ENCODE data around the gene ACVR1B. TPM values are rescaled to one million over a fixed set of nuclear protein-coding genes. Genes with fewer than 3 reads are reported as not detected.

ACVR1B gene
- polyA plus RNA-seq, 6 donors from 2014 or later = 0.43 to 1.1 (median 0.51) TPM; not detected in 1

DNA sequence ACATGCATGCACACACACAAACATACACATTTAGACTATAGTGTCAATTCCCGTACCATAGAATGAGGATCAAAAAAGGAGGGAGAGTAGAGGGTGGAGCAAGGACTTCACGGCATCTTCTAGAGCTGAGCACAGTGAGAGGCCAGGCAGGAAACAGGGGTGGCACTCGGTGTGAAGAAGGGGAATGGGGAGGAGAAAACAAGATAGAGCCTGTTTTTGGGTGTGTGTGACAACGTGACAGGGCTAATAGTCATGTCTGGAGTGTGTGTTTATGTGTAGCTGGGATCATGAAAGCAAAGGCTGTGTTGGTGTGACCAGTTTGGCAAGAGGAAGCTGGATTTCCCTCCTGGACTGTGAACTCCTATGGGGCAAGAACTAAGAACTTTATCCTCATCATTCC, 9.9 kb upstream of the ACVR1B start:
- ATAC-seq (ENCODE audit: low read depth in 2 of 2) = no peak
- no peak for DNase-seq
- Mint-ChIP-seq H3K27ac (no peak overlapping the region), H3K4me1 (no peaks in the 10 kb centered on the region), H3K27me3 (peaks cover 14 to 55% (median 46%) of the 10 kb centered on the region in 3 donors), H3K9me3 (peaks cover 7 to 31% (median 17%) of the 10 kb centered on the region in 7 donors), H3K36me3 (peaks cover 0 to 18% of the 10 kb centered on the region in 2 donors), H3K4me3 (no peak overlapping the region)

DNA sequence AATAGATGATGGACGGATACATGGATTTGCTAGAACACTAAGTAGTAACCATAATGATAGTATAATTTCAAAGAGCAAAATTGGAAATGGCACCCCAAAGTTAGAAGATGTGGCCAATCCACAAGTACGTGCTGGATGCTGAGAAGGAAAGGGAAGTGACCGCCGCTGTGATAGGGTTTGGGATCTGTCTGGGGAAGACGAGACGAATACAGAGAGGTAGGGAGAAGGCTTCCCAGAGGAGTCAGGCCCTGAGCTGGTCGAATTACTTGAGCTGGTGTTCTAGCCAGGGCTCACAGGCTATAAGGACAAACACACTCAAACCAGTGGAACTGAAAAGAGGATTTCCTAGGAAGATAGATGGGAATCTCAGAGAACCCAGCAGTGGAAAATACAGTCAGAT, 9.4 kb upstream of the ACVR1B start:
- ATAC-seq (ENCODE audit: low read depth in 2 of 2) (no peak), DNase-seq (no peak)
- Mint-ChIP-seq H3K4me3 (no peak overlapping the region), H3K9me3 (peaks cover 7 to 31% (median 18%) of the 10 kb centered on the region in 7 donors), H3K36me3 (peaks cover 0 to 18% of the 10 kb centered on the region in 2 donors), H3K27ac (no peak overlapping the region), H3K27me3 (peaks cover 14 to 56% (median 48%) of the 10 kb centered on the region in 3 donors), H3K4me1 (no peaks in the 10 kb centered on the region)

DNA sequence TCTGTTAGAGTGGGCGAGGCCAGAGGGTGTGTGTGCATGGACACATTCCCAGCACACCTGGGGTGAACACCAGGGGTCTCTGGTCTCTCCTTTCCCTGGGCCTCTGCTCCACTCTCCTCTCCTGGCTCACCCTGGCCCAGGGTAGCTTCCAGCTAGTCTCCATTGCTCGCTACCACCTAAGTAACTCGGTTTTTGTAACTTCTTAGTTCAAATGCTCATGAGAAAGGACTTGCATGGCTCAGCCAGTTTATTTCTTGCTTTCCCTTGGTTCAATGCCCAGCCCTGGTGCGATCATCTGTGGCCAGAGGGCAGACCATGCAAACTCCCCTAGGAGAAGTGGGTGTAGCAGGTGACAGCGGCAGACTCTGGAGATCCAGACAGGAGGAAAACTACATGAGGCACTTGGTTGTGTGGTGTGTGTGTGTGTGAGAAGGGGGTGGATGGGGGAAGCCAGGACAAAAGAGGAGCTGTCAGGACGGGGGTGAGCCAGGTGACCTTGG, 8.9 kb upstream of the ACVR1B start:
- Mint-ChIP-seq H3K4me3 (no peak overlapping the region), H3K36me3 (peaks cover 0 to 18% of the 10 kb centered on the region in 2 donors), H3K27me3 (peaks cover 14 to 61% (median 53%) of the 10 kb centered on the region in 3 donors), H3K4me1 (no peaks in the 10 kb centered on the region), H3K9me3 (peaks cover 7 to 31% (median 18%) of the 10 kb centered on the region in 7 donors), H3K27ac (peak overlapping the region in 1 of 6 donors; percentile 69)
- ATAC-seq (ENCODE audit: low read depth in 2 of 2) (no peak), DNase-seq (no peak)

DNA sequence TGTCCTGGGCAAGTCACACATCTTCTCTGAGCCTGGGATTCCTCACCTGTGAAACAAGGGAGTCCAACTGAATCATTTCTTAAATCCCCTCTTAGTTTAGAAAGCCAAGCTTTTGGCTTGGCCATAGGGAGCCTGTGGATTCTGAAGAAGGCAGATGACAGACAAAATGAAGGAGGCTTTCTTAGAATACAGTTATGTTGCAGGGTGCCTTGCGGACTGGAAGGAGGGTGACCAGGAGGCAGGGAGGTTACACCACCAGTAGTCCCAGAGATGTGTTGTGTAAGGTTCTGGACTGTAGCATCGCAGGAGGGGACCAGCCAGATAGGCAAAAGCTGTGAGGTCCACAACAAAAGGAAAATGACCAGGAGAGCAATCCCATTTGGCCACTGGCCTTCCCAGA, 8.2 kb upstream of the ACVR1B start:
- H3K36me3 Mint-ChIP-seq = peaks cover 0 to 18% of the 10 kb centered on the region in 2 donors
- no peak for DNase-seq
- peaks cover 21 to 69% (median 61%) of the 10 kb centered on the region in 3 donors for H3K27me3 Mint-ChIP-seq
- H3K4me3 Mint-ChIP-seq = no peak overlapping the region
- no peak for ATAC-seq (ENCODE audit: low read depth in 2 of 2)
- peaks cover 7 to 31% (median 18%) of the 10 kb centered on the region in 7 donors for H3K9me3 Mint-ChIP-seq
- H3K27ac Mint-ChIP-seq = peak overlapping the region in 1 of 6 donors; percentile 39
- H3K4me1 Mint-ChIP-seq = no peaks in the 10 kb centered on the region

DNA sequence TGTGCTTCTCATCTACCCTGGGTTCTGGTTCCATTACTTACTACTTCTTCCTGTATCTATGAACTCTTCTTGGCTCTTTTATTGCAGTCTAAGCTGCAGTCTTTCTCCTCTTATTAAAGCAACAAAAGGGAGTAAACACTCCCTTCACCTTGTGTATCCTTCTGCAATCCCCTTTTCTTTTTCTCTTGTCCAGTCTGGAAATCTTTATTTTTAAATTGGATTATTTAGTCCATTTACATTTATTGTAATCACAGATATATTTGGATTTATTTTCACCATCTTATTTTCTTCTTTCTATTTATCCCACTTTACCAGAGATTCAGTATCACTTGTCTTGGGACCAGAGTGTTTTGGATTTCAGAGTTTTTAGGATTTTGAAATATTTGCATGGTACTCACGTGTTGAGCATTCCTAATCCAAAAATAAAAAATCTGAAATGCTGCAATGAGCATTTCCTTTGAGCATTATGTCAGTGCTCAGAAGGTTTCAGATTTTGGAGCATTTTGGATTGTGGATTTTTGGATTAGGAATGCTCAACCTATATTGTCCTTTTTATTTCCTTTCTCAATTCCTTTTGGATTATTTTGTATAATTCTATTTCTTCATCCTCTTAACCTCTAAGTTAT, 6.8 kb upstream of the ACVR1B start:
- Mint-ChIP-seq H3K27ac (no peak overlapping the region), H3K36me3 (peaks cover 0 to 18% of the 10 kb centered on the region in 2 donors), H3K4me3 (peak overlapping the region in 1 of 8 donors; percentile 8), H3K4me1 (no peaks in the 10 kb centered on the region), H3K27me3 (peaks cover 26 to 75% (median 61%) of the 10 kb centered on the region in 3 donors), H3K9me3 (peaks cover 7 to 31% (median 18%) of the 10 kb centered on the region in 7 donors)
- no peak for DNase-seq
- no peak for ATAC-seq (ENCODE audit: low read depth in 2 of 2)

DNA sequence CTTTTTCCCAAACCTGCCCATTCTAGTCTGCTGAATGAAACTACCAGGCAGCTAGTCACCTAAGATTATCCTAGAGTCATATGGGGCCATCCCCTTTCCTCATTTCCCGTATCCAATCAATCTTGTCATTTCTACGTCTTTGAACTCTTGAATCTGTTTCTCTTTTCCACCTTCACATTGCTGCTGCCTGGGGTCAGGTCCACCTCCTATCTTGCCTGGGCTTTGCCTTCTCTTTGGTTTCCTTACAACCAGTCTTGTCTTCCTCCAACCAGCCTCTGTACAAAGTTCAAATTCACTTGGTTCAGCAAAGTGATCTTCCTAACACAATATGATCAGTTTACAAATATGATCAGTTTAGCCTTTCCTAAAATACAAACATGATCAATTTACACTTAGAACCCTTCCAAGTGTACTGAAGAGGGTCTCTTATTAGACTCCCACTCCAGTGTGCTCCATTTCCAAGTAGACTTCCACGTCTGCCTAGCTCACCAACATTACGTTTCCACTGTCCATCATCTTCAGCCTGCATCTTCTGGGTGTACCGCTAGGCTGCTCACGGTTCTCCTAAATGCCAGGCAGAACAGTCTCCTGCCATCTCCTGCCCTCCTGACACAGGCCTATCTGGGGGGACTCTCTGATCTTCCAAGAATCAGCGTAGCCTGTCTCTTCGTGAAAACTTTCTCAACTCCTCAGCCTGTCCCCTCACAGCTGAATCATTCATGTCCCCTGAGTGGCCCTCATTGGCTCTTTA, 4.1 kb upstream of the ACVR1B start:
- H3K27ac Mint-ChIP-seq = no peak overlapping the region

DNA sequence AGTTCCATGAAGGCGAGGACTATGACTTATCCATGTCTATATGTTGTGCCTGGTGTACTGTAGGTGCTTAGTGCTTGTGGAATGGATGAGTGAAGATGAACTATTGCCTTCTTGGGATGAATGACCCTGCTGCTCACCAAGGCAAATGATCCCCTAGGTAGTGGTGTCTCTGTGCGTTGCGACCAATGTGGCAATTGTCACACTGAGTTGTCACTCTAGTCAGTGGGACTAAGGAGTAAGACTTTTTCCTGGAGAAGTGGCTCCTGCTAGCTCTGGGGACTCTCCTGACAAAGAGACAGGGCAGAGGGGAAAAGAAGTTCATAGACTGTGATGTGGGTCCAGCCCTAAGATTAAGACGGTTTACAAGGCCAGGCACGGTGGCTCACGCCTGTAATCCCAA, 3.4 kb upstream of the ACVR1B start:
- Mint-ChIP-seq H3K27me3 (peaks cover 18 to 52% (median 32%) of the 10 kb centered on the region in 3 donors), H3K27ac (no peak overlapping the region), H3K36me3 (peaks cover 0 to 18% of the 10 kb centered on the region in 2 donors), H3K4me1 (peaks cover 4 to 14% (median 10%) of the 10 kb centered on the region in 3 donors), H3K9me3 (peaks cover 7 to 29% (median 18%) of the 10 kb centered on the region in 7 donors), H3K4me3 (peak overlapping the region in 1 of 8 donors; percentile 33)
- no peak for DNase-seq
- ATAC-seq (ENCODE audit: low read depth in 2 of 2) = no peak

More for the DNA sequence above, 4.1 kb upstream of the ACVR1B start:
- DNase-seq (no peak), ATAC-seq (ENCODE audit: low read depth in 2 of 2) (no peak)
- H3K27me3 Mint-ChIP-seq = peaks cover 18 to 58% (median 39%) of the 10 kb centered on the region in 3 donors
- H3K4me3 Mint-ChIP-seq = no peak overlapping the region
- H3K4me1 Mint-ChIP-seq = peaks cover 3 to 7% (median 4%) of the 10 kb centered on the region in 3 donors
- H3K36me3 Mint-ChIP-seq = peaks cover 0 to 18% of the 10 kb centered on the region in 2 donors
- peaks cover 7 to 29% (median 18%) of the 10 kb centered on the region in 7 donors for H3K9me3 Mint-ChIP-seq

DNA sequence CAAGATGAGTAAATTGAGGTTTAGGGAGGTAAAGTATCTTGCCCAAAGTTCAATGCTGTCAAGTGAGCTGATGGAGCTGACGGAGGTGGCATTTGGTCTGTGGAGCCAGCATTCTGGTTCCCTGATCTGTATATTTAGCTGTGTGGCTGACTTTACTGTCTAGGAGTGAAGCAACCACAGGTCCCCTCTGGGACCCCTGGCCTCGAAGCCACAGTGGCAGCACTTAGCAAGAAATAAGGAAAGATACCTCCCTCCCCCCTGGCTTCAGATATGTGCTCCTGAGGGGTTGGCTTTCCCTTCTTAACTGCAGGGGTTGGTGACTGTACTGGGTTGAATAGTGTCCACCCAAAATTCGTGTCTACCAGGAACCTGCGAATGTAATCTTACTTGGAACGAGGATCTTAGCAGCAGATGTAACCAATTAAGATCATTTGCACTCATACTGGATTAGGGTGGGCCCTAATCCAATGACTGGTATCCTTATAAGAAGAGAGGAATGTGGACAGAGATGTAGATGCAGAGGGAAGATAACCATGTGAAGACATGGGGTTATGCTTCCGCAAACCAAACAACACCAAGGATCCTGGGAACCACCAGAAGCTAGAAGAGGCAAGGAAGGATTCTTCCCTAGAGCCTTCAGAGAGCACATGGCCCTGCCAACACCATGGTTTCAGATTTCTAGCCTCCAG, 2.0 kb upstream of the ACVR1B start:
- H3K4me3 Mint-ChIP-seq = peak overlapping the region in 5 of 8 donors; percentile 1 to 64 (median 32)
- peaks cover 18 to 39% (median 18%) of the 10 kb centered on the region in 3 donors for H3K27me3 Mint-ChIP-seq
- H3K36me3 Mint-ChIP-seq = peaks cover 0 to 10% of the 10 kb centered on the region in 2 donors
- H3K9me3 Mint-ChIP-seq = peaks cover 1 to 18% (median 10%) of the 10 kb centered on the region in 7 donors
- DNase-seq (no peak), ATAC-seq (ENCODE audit: low read depth in 2 of 2) (no peak)
- peaks cover 11 to 20% (median 14%) of the 10 kb centered on the region in 3 donors for H3K4me1 Mint-ChIP-seq
- no peak overlapping the region for H3K27ac Mint-ChIP-seq

DNA sequence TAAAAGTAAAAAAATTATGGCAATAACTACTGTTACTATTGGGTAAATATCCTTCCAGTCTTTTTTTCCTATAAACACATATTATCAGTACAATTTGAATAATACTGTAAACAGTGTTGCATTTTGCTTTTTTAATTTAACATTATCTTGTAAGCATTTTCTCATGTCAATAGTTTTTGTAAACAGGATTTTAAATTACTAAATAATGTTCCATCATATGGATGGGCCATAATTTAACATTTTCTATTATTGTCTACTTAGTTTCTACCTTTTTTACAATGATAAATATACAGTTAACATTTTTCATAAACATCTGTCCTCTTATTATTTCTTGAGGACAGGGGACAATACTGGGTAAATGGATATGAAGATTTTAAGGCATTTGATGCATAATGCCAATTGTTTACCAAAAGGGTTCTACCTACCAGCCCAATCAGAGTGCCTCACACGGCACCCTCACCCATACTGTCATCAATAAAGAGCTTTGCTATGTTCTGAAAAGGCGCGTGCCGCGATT, 759 bp upstream of the ACVR1B start:
- Mint-ChIP-seq H3K4me3 (peak overlapping the region; percentile 93 to 98 (median 97)), H3K36me3 (no peaks in the 10 kb centered on the region), H3K27me3 (peaks cover 14 to 32% (median 18%) of the 10 kb centered on the region in 3 donors), H3K9me3 (peaks cover 0 to 7% (median 0%) of the 10 kb centered on the region in 7 donors), H3K27ac (peak overlapping the region; percentile 64 to 94 (median 91)), H3K4me1 (peaks cover 11 to 20% (median 20%) of the 10 kb centered on the region in 3 donors)
- DNase-seq = no peak
- peak; percentile 13 to 16 for ATAC-seq (ENCODE audit: low read depth in 2 of 2)

DNA sequence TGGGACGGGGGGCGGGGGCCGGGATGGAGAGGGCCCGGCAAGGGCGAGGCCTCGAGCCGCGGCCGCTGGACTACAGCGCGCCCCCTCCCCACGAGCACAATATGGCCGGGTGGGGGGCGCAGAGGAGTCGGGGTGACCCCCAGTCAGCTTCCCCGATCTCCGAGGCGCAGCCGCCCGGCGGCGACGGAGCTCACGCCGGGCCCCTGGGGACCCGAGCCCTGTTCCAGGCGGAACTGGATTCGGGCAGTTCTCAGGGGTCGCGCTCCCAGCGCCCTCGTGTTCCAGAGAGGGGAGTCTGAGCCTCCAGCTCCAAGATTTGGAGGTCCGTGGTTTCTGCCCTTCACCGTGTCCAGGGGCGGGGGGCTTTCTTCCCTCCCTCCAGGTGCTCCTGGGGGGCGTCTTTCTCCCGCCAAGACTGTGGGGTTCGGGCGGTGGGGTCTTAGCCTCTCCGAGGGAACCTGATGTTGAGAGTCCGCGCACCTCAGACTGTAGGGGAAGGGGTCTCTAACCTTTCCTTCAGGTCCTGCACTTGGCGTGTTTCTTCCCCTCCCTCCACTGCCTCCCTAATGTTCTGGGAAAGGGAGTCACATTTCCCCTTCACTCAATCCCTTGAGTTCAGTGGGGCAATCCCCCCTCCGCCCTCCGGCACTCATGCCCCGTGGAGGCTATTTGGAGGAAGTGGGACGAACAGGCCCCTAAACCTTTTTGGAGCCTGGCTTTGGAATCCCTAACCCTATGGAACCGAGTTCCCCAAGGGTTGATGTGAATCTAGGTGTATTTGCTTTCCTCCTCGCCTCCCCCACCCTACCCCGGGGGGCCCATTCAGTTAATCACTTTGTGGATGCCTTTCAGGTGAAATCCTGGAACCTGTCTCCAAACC, 584 bp downstream of the ACVR1B start:
- peak in 1 of 2 donors; percentile 3 for ATAC-seq (ENCODE audit: low read depth in 2 of 2)
- Mint-ChIP-seq H3K4me3 (peak overlapping the region; percentile 61 to 93 (median 78)), H3K27ac (peak overlapping the region in 4 of 6 donors; percentile 3 to 90 (median 67)), H3K36me3 (no peaks in the 10 kb centered on the region), H3K4me1 (peaks cover 11 to 22% (median 20%) of the 10 kb centered on the region in 3 donors), H3K27me3 (peaks cover 12 to 27% (median 13%) of the 10 kb centered on the region in 3 donors), H3K9me3 (no peaks in the 10 kb centered on the region)
- DNase-seq = peak; percentile 30

DNA sequence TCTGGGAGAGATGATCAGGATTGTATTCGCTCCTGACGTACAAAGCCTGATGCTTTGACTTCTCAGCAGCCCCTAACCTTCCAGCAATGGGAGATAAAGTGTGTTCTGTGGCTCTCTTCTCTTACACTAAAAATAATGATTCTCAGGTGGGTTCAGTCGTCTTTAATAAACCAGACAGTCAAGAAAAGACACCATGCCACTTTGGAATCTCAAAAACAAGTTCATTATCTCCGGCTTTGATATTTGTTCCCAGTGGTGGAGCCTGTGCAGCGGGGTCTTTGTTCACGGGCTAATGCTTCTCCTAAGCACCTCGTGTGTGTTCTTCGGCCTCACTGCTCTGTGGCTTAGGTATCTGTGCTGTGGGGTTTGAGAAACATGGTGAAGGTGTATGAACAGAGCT, 1.6 kb downstream of the ACVR1B start:
- peaks cover 11 to 22% (median 20%) of the 10 kb centered on the region in 3 donors for H3K4me1 Mint-ChIP-seq
- H3K27ac Mint-ChIP-seq = peak overlapping the region in 4 of 6 donors; percentile 3 to 82 (median 38)
- no peaks in the 10 kb centered on the region for H3K36me3 Mint-ChIP-seq
- no peaks in the 10 kb centered on the region for H3K9me3 Mint-ChIP-seq
- no peak for DNase-seq
- peaks cover 3 to 17% (median 7%) of the 10 kb centered on the region in 3 donors for H3K27me3 Mint-ChIP-seq
- H3K4me3 Mint-ChIP-seq = peak overlapping the region; percentile 42 to 83 (median 62)
- ATAC-seq (ENCODE audit: low read depth in 2 of 2) = no peak

DNA sequence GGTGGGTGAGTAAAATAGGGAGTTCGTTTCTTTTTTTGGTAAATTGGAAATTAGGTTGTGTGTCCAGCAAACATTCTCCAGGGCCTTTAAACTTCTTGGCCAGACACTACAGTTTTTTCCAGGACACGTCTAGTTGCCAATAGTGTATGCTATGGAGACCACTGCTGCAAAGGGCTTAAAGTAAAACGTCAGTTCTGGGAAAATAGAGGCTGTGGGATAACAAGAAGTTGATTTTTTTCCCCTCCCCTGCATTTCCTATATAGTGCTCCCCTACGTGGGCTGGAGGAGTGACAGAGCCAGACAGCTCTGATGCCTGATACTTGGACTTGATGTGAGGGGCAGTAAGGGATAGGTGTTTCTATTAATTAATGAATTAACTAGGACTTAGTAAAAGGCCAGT, 2.4 kb downstream of the ACVR1B start:
- Mint-ChIP-seq H3K36me3 (no peaks in the 10 kb centered on the region), H3K4me3 (peak overlapping the region in 2 of 8 donors; percentile 2 to 72), H3K9me3 (no peaks in the 10 kb centered on the region), H3K4me1 (peaks cover 11 to 22% (median 21%) of the 10 kb centered on the region in 3 donors), H3K27me3 (peaks cover 0 to 10% (median 5%) of the 10 kb centered on the region in 3 donors), H3K27ac (no peak overlapping the region)
- DNase-seq = no peak
- no peak for ATAC-seq (ENCODE audit: low read depth in 2 of 2)
